Erythroblast (primary cell): ENCODE results near the gene RPGRIP1L.
"Not testable (repeated sequence)": the region's sequence is repeated elsewhere in the genome, so short reads cannot be mapped to it uniquely, and the experiment has no call there.

ENCODE experiments used
- GATA1 ChIP-seq: IDR thresholded peaks from 2 replicates; pipeline ENCODE4 v1.6.1; 2011; ENCODE audit warnings: low read depth, mild to moderate bottlenecking, control low read depth, low read length, moderate library complexity
- POLR2A ChIP-seq: IDR thresholded peaks from 2 replicates; pipeline ENCODE4 v1.6.1; 2011; ENCODE audit warnings: mild to moderate bottlenecking, low read length

DNA sequence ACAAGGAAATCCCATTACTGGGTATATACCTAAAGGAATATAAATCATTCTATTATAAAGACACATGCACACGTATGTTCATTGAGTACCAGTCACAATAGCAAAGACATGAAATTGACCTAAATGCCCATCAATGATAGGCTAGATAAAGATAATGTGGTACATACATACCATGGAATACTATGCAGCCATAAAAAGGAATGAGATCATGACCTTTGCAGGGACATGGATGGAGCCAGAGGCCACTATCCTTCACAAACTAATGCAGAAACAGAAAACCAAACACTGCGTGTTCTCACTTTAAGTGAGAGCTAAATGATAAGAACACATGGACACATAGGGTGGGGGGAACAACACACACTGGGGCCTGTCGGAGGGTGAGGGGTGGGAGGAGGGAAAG, 18.3 kb downstream of the RPGRIP1L start:
- TF ChIP-seq POLR2A, GATA1: not testable (repeated sequence)
